Activated T-cell treated with anti-CD3 and anti-CD28 coated beads for 24 hours (primary cell): ENCODE results near the gene MED20.

ENCODE experiments used
- DNase-seq: peaks from one replicate; pipeline ENCODE4 v3.0.0-alpha.2; 2020; ENCODE audit warnings: low read depth

The MED20 gene

DNA sequence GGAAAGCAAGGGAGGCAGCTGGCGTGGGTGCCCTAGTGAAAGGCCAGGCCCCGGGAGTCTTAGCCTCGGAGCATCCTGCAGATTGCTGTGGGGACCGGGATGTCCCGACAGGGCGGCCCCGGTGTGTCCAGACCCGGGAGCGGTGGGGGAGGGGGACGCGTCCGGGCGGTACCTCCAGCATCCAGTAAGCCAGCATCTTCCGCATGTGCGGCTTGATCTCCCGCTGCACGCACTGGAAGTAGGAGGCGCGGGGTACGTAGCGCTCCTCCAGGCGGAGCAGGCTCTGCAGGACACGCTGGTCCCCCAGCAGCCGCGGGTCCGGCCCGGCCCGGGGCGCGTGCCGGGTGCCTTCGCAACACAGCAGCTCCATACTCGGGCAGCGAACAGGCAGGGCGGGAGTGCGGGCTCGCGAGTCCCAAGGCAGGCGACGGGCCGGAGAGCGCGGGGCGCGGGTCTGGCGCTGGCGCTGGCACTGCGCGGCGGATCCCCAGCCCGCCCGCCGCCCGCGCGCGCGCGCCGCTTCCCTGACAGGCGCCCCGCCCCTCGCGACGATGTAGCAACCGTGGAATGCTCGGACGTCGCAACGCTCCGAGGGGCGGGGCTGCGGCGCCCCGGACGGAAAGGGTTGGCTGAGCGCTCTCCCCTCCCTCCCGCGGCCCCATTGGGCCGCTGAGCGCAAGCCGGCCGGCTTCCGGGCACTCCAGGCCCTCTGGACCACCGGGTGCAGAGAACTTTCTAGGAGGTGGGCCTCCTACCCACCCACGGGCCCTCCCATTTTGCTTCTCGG lies 20.5 kb upstream of the MED20 start, which contains the start of gene CCND3:
Gene CCND3, minus strand, starts transcription at position 529 of the 787 bp plus-strand sequence. Its CDS starts 159 bp downstream, at position 370.
- DNase-seq = peak; percentile 88

- no peak for DNase-seq
Observed at GRCh38 chr6:41940759-41941279, 19.9 kb upstream of the MED20 start.

- no peak for DNase-seq
Observed at GRCh38 chr6:41939848-41940758, 19.2 kb upstream of the MED20 start.

- no peak for DNase-seq
Observed at GRCh38 chr6:41939176-41939847, 18.4 kb upstream of the MED20 start.

- DNase-seq = no peak
Observed at GRCh38 chr6:41938590-41939175, 17.7 kb upstream of the MED20 start.

GRCh38 chr6:41937861-41938574 lies 17.1 kb upstream of the MED20 start:
- no peak for DNase-seq

DNA sequence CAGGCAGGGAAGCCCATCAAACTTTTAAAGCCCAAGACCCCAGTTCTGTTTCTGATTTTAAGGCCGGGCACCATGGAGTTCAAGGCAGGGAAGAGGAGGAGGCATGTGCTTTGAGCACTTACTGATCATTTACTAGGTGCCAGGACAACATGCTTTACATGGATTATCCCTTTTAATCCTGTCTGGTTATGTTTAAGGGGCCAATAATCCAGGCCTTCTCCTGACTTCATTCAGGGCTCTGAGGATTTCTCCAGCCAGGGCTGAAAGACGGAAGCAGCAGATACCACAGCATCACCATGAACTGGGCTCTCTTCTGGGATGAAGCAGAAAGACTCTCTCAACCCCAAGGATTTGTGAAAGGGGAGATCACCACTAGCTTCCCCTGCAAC lies 16.5 kb upstream of the MED20 start:
- no peak for DNase-seq

GRCh38 chr6:41936073-41936837 lies 15.3 kb upstream of the MED20 start:
- peak; percentile 55 for DNase-seq

DNA sequence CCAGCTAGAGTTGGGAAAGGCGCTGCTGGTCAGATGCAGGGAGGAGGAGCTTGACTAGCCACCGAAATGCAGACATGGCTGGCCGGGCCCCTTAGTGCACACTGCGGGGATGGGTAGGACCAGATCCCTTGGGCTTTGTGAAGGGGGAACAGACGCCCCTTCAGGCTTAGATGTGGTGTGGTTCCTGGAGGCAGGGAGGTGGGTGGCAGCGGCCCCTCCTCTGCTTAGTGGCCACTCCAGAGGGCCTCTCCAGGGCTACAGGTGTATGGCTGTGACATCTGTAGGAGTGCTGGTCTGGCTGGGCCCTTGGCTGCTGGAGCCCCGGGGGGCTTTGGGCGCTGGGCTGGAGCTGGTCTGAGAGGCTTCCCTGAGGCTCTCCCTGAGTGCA lies 14.7 kb upstream of the MED20 start:
- no peak for DNase-seq

- no peak for DNase-seq
Observed at GRCh38 chr6:41935193-41935574, 14.2 kb upstream of the MED20 start.

GRCh38 chr6:41934278-41935192 lies 13.6 kb upstream of the MED20 start:
- no peak for DNase-seq

DNA sequence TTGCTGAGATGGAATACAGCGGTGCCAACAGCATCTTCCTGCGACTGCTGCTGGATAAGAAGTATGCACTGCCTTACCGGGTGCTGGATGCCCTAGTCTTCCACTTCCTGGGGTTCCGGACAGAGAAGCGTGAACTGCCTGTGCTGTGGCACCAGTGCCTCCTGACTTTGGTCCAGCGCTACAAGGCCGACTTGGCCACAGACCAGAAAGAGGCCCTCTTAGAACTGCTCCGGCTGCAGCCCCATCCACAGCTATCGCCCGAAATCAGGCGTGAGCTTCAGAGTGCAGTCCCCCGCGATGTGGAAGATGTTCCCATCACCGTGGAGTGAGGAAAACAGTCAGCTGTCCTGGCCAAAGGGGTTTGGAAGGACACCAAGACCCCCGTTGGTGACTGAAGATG lies 11.4 kb upstream of the MED20 start:
- no peak for DNase-seq

- DNase-seq = no peak
Observed at GRCh38 chr6:41931792-41932191, 10.9 kb upstream of the MED20 start.

- DNase-seq = no peak
Observed at GRCh38 chr6:41929924-41930323, 9.0 kb upstream of the MED20 start.

GRCh38 chr6:41927253-41927652 lies 6.3 kb upstream of the MED20 start:
- DNase-seq = no peak

- DNase-seq = no peak
Observed at GRCh38 chr6:41922154-41922553, 1.2 kb upstream of the MED20 start.

DNA sequence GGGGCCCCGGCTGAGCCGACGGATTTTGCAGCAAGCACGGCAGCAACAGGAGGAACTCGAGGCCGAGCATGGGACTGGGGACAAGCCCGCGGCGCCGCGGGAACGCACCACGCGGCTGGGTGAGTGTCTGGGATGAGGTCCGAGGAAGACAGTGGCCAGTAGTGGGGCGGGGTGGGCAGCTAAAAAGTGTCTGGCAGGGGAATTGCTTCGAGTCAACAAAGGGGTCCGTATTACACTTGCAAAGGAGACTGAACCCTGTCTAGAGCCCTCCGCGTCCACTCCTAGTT lies 716 bp upstream of the MED20 start:
- no peak for DNase-seq

- no peak for DNase-seq
Observed at GRCh38 chr6:41917528-41917927, 3.4 kb downstream of the MED20 start.

GRCh38 chr6:41914869-41915530 lies 5.9 kb downstream of the MED20 start:
- DNase-seq = no peak
